GM19099 (cell line): ENCODE data around the gene MYL9.
A peak's percentile ranks its signal among the peaks of the same experiment; 100 is the strongest.

Source experiments
- POLR2A ChIP-seq: IDR thresholded peaks from 3 replicates; pipeline ENCODE4 v1.6.1; 2011; ENCODE audit warnings: low read depth; ENCODE audit not compliant: insufficient read length; ENCODE audit errors: extremely low read depth

Gene MYL9

DNA sequence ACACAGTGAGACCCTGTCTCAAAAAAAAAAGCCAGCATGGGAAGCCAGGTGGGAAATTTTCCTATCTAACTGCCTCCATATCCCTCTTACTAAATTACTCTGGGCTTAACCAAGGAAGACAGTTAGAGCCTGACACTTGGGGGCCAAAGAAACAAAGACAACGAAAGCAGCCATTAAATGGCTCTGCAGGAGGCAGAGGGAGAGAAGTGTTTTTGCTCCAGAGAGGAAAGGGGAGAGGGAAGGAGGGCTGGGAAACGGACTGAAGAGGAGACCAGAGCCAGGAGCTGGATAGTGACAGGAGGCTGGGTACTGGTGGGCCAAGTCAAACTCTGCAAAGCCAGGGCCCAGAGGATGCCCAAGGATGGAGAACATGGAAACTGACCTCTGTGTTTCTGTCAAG is 21.4 kb downstream of the MYL9 start:
- TF ChIP-seq POLR2A: no peak

DNA sequence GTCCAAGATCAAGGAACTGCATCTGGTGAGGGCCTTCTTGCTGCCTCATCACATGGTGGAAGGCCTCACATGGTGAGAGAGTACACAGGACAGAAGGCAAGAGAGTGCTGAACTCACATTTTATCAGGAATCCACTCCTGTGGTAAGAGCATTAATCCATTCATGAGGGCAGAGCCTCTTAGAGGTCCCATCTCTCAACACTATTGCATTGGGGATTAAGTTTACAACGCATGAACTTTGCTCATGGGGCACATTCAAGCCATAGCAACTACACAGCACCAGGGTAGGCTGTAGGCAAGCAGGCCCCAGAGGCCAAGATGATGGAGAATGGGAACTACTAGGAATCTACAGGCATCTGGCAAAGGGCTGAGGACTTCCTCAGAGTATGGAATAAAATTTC is 22.1 kb downstream of the MYL9 start:
- no peak for TF ChIP-seq POLR2A

DNA sequence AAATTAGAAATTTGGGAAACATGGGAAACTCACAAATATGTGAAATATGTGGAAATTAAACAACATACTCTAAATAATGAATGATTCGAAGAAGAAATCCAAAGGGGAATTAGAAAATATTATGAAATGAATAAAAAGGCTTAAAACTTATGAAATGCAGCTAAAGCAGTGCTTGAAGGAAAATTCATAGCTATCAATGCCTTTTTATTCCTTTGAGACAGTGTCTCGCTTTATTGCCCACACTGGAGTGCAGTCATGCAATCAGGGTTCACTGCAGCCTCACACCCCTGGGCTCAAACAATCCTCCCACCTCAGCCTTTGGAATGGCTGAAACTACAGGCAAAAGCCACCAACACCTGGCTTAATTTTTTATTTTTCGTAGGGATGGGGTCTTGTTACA is 24.2 kb downstream of the MYL9 start:
- TF ChIP-seq POLR2A: no peak

DNA sequence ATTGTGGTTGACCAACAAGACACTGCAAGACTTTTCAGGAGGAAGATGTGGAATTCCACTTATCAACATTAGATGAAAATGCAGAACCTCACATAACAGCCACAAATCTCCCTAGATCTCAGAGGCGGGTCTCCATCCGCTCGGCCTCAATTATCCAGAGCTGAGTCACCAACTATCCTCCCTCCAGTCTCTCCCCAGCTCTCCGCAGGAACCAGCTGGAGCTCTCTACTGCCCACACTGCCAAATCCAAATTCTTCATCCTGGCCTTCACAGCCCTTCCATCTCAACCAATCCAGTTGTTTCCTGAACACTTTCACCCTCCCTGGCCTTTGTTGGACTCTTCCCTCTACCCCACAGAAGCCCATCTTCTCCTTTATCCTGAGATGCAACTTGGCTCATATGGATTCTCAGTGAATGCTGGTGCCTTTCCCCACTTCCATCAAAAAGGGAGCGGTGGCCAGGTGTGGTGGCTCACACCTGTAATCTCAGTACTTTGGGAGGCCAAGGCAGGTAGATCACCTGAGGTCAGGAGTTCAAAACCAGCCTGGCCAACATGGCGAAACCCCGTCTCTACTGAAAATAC is 28.6 kb downstream of the MYL9 start:
- no peak for TF ChIP-seq POLR2A

DNA sequence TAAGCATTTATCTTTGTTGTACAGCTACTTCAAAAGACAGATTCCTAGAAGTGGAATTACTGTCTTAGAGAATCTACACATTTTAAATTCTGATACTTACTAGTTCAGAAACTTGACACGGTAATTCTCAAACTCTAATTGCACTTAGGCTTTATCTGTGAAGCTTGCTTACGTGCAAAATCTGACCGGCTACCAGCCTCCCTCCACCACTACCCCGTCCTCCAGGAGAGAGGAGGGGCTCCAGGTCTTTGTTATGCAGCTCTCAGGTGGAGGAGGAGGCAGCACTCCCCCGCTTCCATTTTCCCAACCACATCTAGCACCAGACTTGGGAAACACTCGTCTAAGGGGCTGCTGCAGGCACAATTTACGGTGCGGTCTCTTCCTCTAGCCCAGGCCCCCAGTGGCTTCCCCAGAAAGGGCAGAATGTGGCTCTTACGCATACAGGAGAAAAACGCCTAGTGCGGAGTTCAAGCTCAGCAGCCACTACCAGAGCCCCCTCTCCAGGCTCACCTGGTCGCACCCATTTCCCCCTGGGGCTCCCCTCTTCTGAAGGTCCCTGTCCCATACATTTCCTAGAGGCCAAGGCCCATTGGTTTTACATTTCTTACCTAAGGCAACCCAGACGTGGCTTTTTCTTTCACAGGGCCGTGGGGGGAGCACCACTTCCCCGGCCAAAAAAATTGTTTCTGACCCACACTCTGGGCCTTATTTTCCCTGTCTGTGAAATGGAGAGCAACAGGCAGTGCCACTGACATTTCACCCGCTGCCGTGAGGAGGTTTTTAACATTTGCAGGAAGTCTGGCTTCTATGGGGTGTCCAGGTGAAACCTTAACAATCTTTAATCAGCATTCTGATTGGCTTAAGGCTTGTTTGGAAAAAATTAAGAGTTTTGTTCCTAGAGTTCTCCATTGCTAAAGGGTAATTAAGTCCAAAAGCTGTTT is 30.5 kb downstream of the MYL9 start:
- TF ChIP-seq POLR2A: no peak

DNA sequence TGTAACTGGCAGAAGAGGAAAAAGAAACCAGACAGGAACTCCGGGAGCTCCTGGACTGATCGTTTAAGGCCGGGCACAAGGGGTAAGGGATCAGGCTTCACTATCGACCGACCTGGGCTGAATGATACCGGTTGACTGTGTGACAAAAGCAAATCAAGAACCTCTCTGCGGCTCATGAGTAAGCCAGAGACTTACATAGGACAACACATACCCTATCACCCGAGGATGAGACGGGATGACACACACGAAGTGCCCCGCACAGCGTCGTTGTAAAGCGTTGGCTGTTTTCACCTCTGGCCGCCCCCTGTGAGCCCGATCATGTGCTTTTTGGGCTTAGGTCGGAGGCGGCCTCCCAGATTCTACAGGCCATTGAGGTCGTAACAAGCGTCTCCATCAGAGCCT is 31.4 kb downstream of the MYL9 start:
- TF ChIP-seq POLR2A: no peak

DNA sequence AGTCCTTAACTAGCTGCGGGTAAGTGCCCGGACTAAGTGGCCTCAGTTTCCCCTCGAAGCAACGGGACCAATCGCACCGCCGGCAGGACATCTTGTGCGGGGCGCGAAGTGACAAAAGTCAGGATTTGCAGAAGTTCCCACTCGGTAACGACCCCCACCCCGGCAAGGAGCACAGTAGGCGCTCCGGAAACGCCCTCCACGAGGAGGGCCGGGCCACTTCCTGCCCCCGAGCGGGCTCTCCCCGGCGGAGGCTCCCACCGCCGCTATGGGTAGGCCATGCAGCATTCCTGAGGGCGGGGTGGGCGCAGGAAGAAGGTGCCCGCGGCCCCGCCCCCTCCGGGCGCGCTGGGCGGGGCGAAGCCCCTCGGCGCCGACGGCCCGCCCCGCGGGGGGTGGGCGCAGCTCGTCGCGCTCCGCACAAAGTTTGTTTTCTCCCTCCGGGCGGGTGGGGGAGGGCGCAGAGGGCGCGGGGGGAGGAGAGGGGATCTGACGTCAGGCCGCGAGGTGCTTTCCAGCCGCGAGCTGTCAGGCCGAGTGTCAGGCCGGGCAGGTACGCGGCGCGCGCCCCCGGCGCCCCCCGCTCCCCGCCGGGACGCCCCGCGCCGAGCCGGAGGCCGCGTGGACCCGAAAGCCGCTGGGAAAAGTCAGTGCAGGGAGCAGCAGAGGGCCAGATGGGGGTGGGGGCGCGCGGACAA is 31.9 kb downstream of the MYL9 start, which contains the start of gene TGIF2:
TSS of gene TGIF2 (plus strand) at position 495 of the 695 bp plus-strand sequence. CDS start 5,178 bp downstream, outside the sequence.
- TF ChIP-seq POLR2A: peak; percentile 76

DNA sequence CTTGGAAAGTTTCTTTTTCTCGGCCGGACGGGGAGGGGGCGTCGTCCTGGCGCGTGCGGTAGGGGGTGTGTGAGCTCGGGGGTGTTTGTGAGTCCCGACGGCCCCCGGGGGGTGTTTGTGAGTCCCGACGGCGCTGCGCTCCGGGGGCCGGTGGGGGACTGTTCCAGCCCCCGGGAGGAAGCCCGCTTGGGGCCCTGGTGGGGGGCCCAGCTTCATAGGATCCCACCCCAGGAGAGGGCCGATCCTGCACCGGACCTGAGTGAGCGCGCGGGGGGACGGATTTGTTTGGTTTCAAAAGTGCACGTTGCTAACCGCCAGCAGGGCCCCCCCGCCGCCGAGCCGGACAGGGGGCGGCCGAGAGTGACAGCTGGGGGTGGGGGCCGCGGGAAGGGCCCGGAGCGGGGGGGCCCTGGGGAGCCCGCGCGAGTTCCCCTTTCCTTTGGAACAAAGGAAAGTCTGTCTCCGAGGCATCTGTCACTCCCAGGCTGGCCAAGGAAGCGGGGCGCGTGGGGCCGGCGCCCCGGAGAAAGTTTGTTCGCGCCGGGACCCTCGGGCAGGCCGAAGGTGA is 32.6 kb downstream of the MYL9 start:
- no peak for TF ChIP-seq POLR2A

DNA sequence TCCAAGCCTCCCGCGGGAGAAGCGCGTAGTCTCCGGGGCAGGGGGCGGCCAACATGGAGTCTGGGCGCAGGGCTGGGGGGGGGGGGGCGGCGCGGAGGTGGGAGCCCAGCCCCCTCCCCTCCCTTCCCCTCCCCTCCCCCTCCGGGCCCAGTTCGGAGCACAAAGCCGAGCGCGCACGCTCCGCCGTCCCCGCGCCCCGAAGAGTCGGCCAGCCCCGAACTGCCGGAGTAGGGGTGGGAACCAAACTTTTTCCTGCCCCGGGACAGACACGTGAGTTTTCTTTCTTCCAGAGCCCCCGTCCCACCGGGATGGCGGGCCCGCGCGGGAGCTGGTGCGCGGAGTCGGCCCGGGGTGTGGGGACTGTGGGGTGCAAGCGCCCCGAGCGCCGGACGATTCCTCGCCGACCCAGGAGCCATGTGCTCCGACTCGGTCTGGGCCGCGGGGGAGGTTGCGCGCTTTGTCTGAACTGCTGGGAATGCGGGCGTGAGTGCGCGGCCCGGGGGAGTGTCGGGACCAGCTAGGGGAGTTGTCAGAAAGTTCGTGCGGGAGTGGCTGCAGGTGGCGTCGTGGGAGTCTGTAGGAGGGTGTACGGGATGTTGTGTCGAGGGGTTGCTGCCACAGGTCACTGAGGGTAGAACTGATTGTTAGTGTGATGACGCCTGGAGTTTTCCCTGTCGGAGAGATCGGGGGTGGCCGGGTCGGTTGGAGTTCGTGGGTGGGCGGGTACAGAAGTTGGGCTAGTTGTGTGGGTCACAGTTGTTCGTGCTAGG is 33.2 kb downstream of the MYL9 start:
- TF ChIP-seq POLR2A: no peak

DNA sequence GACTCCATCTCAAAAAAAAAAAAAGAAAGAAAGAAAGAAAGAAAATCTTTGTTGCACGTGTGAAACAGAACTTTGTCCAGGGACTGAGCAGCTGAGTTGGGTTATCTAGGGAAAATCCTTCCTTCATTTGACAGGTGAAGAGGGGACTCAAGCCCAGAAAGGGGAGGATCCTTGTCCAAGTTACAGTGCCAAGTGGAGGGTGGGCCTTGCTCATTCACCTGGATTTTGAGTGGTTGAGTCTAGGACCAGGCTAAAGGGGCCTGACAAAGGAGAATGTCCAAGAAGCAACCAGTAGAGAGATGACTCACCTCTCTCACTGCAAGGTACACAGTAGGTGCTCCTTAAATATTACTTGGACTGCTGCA is 34.7 kb downstream of the MYL9 start:
- no peak for TF ChIP-seq POLR2A

DNA sequence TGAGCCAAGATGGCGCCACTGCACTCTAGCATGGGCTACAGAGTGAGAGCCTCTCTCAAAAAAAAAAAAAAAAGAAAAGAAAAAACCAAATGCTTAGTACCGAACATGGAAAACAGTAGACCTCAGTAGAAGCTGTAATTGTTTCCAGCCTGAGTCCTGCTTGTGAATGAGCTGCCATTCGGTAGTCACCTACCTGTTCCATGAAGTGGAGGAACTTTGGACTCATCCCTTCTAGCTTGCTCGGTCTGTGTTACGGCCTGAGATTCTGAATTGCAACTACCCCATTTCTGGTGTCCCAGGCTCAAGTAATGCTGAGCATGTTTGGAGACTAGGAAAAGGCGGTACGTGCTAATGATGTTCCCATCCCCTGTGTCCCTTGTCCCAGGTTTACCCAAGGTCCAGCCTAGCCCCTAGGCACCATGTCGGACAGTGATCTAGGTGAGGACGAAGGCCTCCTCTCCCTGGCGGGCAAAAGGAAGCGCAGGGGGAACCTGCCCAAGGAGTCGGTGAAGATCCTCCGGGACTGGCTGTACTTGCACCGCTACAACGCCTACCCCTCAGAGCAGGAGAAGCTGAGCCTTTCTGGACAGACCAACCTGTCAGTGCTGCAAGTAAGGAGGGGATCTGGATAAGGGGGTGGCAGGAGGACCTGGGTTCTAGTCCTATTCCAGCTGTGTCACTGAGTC is 37.2 kb downstream of the MYL9 start:
- TF ChIP-seq POLR2A: no peak

DNA sequence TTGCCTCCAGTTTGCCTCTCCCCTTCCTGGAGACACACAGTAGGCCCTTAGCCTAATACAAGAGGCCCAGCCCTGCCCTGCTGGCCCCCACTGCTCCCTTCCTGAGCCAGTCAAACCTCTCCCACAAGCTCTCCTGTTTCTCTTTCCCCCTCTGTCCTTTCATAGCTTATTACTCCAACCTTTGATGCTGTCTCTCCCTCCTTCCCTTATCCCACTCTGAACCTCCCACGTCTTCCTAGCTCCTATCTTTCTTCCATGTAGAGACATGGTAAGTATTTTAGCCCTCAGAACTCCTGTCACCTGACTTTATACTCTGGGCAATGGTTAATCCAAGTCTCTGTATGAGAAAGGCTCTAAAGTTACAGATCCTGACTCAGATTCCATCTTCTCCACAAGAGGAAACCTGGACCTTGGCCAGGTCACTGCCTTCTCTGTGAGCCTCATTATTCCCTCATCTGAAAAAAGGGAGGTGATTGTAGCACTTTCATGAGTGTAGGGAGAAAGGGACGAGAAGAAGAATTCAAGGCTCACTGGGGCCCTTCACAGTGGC is 38.8 kb downstream of the MYL9 start:
- no peak for TF ChIP-seq POLR2A

DNA sequence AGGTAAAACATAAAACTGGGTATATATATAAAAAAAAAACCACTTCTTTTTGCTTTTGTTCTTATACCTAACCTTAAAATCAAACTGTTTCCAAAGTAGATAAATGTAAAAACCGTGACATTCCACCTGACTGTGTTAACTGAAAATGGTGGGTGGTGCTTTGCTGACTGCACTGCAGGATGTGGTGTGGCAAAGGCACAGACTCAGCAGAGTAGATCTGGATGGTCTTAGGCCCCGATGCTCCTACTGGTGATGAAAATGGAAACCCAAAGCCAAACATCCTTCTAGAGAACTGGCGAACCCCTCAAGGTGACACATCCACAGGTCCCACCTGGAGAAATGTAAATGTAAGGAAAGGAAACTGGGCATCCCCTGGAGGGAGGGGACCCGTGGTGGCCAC is 41.0 kb downstream of the MYL9 start:
- no peak for TF ChIP-seq POLR2A

DNA sequence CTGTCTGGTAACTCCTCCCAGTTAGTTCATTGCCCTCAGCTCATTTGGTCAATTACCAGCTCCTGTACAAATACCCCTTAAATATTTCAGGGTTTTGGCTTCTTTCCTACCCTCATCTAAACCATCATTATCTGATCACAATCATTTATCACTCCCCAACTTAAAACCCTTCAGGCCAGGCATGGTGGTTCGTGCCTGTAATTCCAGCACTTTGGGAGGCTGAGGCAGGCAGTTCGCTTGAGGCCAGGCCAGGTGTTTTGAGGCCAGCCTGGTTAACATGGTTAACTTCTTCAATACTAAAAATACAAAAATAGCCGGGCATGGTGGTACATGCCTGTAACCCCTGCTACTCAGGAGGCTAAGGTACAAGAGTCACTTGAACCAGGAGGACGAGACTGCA is 41.5 kb downstream of the MYL9 start:
- no peak for TF ChIP-seq POLR2A
